T-helper 1 cell treated with Interleukin-12 subunit alpha and Interleukin-12 subunit beta and Interleukin-4 antibody, amounts not matched to agents 30 μg/mL and 1 μg/mL, for 36 hours (primary cell): Measurements from ENCODE around the gene FNIP1.
"Not testable (repeated sequence)": the region's sequence is repeated elsewhere in the genome, so short reads cannot be mapped to it uniquely, and the experiment has no call there.

Experiments used
- H3K27ac Mint-ChIP-seq: one replicate; pipeline ENCODE4 v1.8.0; 2021; ENCODE audit warnings: mild to moderate bottlenecking, mixed read lengths
- H3K27me3 Mint-ChIP-seq: one replicate; pipeline ENCODE4 v1.8.0; 2021; ENCODE audit warnings: low read depth, mixed read lengths
- H3K36me3 Mint-ChIP-seq: one replicate; pipeline ENCODE4 v1.8.0; 2021; ENCODE audit warnings: low read depth, mixed read lengths
- H3K4me1 Mint-ChIP-seq: one replicate; pipeline ENCODE4 v1.8.0; 2021; ENCODE audit warnings: low read depth, mixed read lengths
- H3K4me3 Mint-ChIP-seq: one replicate; pipeline ENCODE4 v1.8.0; 2021; ENCODE audit warnings: mild to moderate bottlenecking, moderate library complexity, mixed read lengths
- H3K9me3 Mint-ChIP-seq: one replicate; pipeline ENCODE4 v1.8.0; 2021; ENCODE audit warnings: mixed read lengths

FNIP1 gene

GRCh38 chr5:131749723-131750470 lies 46.9 kb downstream of the FNIP1 start:
- no peak overlapping the region for H3K4me3 Mint-ChIP-seq
- H3K27ac Mint-ChIP-seq, result no peak overlapping the region
- no peaks in the 10 kb centered on the region for H3K27me3 Mint-ChIP-seq
- H3K36me3 Mint-ChIP-seq, result peaks cover 20% of the 10 kb centered on the region
- H3K4me1 Mint-ChIP-seq, result peaks cover 33% of the 10 kb centered on the region
- H3K9me3 Mint-ChIP-seq, result peaks cover 6% of the 10 kb centered on the region

- Mint-ChIP-seq H3K27ac (no peak overlapping the region), H3K4me1 (peaks cover 30% of the 10 kb centered on the region)
Observed at GRCh38 chr5:131749138-131749537, 47.7 kb downstream of the FNIP1 start.

DNA sequence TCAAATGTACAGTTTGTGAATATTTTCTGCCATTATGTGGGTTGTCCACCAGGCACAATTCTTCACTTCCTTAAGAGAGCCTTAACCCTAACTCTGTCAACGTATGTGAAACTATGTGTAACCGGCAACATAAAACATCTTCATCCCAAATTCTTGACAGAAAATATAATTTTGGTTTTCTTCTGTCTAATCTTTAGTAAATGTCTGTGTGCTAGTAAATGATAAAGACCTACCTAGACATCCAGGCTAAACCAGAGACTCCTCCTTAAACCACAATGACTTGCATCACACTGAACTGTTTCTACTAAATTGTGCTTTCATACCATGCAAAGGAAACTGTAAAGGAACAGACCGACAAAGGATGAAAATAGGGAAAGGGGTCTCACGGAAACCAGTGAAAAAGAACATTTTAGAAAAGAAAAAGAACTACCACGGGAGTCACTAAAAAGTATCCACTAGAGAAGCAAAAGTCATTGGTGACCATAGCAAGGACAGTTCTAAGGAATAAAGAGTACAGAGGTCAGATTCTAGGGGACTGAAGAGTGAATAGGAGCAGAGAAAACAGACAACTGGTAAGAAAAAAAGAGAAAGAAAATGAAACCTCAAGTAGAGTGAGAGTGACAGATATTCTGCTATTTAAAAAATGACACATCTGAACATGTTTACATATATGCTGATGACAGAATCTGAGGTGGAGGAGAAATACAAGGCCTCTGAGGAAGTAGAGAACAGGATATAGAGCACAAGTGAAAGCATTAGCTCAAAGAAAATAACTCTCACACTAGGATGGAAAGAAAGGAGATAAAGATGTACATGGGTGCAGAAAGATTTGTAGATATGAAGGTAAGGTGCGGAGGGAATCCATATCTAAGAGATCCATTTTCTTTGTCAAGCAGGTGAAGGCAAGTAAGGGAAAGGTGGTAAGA lies 49.4 kb downstream of the FNIP1 start:
- peaks cover 34% of the 10 kb centered on the region for H3K36me3 Mint-ChIP-seq
- no peaks in the 10 kb centered on the region for H3K27me3 Mint-ChIP-seq

More at GRCh38 chr5:131749138-131749537, 47.7 kb downstream of the FNIP1 start:
- no peak overlapping the region for H3K4me3 Mint-ChIP-seq
- peaks cover 6% of the 10 kb centered on the region for H3K9me3 Mint-ChIP-seq
- no peaks in the 10 kb centered on the region for H3K27me3 Mint-ChIP-seq
- H3K36me3 Mint-ChIP-seq, result peaks cover 24% of the 10 kb centered on the region

DNA sequence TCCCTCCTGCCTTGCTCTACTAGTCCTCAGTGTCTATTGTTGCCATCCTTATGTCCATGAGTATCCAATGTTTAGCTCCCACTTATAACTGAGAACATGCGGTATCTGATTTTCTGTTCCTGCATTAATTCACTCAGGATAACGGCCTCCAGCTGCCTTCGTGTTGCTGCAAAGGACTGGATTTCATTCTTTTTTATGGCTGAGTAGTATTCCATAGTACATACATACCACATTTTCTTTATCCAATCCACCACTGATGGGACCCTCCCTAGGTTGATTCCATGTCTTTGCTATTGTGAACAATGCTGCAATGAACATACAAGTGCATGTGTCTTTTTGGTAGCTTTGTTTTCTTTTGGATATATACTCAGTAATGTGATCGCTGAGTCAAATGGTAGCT lies 50.4 kb downstream of the FNIP1 start:
- Mint-ChIP-seq H3K27me3 (no peaks in the 10 kb centered on the region), H3K9me3 (peaks cover 6% of the 10 kb centered on the region), H3K36me3 (peaks cover 33% of the 10 kb centered on the region), H3K4me1 (peaks cover 30% of the 10 kb centered on the region), H3K4me3 (no peak overlapping the region), H3K27ac (no peak overlapping the region)

More for the DNA sequence above, 49.4 kb downstream of the FNIP1 start:
- Mint-ChIP-seq H3K4me3 (peak overlapping the region; percentile 55), H3K9me3 (peaks cover 6% of the 10 kb centered on the region), H3K4me1 (peaks cover 30% of the 10 kb centered on the region), H3K27ac (peak overlapping the region; percentile 84)

GRCh38 chr5:131745703-131746102 lies 51.1 kb downstream of the FNIP1 start:
- Mint-ChIP-seq H3K27me3 (no peaks in the 10 kb centered on the region), H3K9me3 (peaks cover 6% of the 10 kb centered on the region), H3K4me3 (no peak overlapping the region), H3K36me3 (peaks cover 31% of the 10 kb centered on the region), H3K4me1 (peaks cover 30% of the 10 kb centered on the region), H3K27ac (no peak overlapping the region)

DNA sequence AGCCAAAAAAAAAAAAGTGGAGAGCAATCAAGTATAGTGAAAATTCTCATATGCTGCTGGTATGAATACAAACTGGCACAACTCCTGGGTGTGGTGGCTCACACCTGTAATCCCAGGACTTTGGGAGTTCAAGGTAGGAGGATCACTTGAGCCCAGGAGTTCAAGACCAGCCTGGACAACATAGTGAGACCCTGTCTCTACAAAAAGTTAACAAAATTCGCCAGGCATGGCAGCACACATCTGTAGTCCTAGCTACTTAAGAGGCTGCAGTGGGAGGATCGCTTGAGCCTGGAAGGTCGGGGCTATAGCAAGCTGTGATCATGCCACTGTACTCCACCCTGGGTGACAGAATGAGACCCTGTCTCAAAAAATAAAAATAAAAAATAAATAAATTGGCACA lies 51.7 kb downstream of the FNIP1 start:
- Mint-ChIP-seq H3K27ac (no peak overlapping the region), H3K27me3 (no peaks in the 10 kb centered on the region), H3K4me1 (peaks cover 30% of the 10 kb centered on the region), H3K9me3 (peaks cover 6% of the 10 kb centered on the region), H3K4me3 (no peak overlapping the region), H3K36me3 (peaks cover 35% of the 10 kb centered on the region)

- H3K36me3 Mint-ChIP-seq, result peaks cover 36% of the 10 kb centered on the region
- H3K27ac Mint-ChIP-seq, result no peak overlapping the region
- no peaks in the 10 kb centered on the region for H3K9me3 Mint-ChIP-seq
- H3K4me3 Mint-ChIP-seq, result no peak overlapping the region
- H3K27me3 Mint-ChIP-seq, result no peaks in the 10 kb centered on the region
- H3K4me1 Mint-ChIP-seq, result peaks cover 3% of the 10 kb centered on the region
Observed at GRCh38 chr5:131740477-131740876, 56.3 kb downstream of the FNIP1 start.

- peaks cover 9% of the 10 kb centered on the region for H3K9me3 Mint-ChIP-seq
- peaks cover 36% of the 10 kb centered on the region for H3K36me3 Mint-ChIP-seq
- H3K27me3 Mint-ChIP-seq, result no peaks in the 10 kb centered on the region
- no peak overlapping the region for H3K27ac Mint-ChIP-seq
- H3K4me1 Mint-ChIP-seq, result no peaks in the 10 kb centered on the region
- no peak overlapping the region for H3K4me3 Mint-ChIP-seq
Observed at GRCh38 chr5:131735393-131735792, 61.4 kb downstream of the FNIP1 start.

DNA sequence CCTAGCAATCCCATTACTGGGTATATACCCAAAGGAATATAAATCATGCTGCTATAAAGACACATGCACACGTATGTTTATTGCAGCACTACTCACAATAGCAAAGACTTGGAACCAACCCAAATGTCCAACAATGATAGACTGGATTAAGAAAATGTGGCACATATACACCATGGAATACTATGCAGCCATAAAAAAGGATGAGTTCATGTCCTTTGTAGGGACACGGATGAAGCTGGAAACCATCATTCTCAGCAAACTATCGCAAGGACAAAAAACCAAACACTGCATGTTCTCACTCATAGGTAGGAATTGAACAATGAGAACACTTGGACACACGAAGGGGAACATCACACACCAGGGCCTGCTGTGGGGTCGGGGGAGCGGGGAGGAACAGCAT lies 61.9 kb downstream of the FNIP1 start:
- not testable (repeated sequence) for H3K27ac Mint-ChIP-seq, H3K4me3 Mint-ChIP-seq, H3K4me1 Mint-ChIP-seq, H3K9me3 Mint-ChIP-seq, H3K27me3 Mint-ChIP-seq
- H3K36me3 Mint-ChIP-seq, result peaks cover 34% of the 10 kb centered on the region

GRCh38 chr5:131729292-131729691 lies 67.5 kb downstream of the FNIP1 start:
- not testable (repeated sequence) for H3K27ac Mint-ChIP-seq, H3K27me3 Mint-ChIP-seq, H3K4me1 Mint-ChIP-seq, H3K4me3 Mint-ChIP-seq
- H3K36me3 Mint-ChIP-seq, result peaks cover 60% of the 10 kb centered on the region
- peaks cover 40% of the 10 kb centered on the region for H3K9me3 Mint-ChIP-seq

DNA sequence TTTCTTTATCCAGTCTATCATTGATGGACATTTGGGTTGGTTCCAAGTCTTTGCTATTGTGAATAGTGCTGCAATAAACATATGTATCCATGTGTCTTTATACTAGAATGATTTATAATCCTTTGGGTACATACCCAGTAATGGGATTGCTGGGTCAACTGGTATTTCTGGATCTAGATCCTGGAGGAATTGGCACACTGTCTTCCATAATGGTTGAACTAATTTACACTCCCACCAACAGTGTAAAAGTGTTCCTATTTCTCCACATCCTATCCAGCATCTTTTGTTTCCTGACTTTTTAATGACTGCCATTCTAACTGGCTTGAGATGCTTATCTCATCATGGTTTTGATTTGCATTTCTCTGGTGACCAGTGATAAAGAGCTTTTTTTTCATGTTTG lies 72.7 kb downstream of the FNIP1 start:
- H3K4me1 Mint-ChIP-seq, H3K27me3 Mint-ChIP-seq, H3K4me3 Mint-ChIP-seq, H3K27ac Mint-ChIP-seq: not testable (repeated sequence)
- Mint-ChIP-seq H3K36me3 (peaks cover 49% of the 10 kb centered on the region), H3K9me3 (peaks cover 37% of the 10 kb centered on the region)

GRCh38 chr5:131720714-131721113 lies 76.1 kb downstream of the FNIP1 start:
- Mint-ChIP-seq H3K36me3 (peaks cover 35% of the 10 kb centered on the region), H3K4me1 (peaks cover 5% of the 10 kb centered on the region), H3K4me3 (no peak overlapping the region), H3K9me3 (peaks cover 11% of the 10 kb centered on the region), H3K27me3 (no peaks in the 10 kb centered on the region), H3K27ac (no peak overlapping the region)

DNA sequence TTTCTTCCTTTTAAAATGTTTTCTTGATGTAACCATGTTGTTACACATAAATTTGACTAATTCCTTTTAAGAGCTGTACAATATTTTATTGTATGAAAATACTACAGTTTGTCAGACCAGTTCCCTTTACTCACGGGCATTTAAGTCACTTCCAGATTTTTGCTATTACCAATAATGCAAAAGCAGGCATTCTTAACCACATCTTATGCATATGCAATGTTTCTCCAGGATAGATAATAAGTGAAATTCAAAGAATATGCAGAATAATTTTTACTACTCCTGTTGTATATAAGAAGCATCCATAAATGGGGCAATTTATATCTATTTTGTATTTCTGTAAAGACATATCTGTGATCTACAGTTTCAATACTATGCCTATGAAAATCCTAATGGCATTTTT lies 77.3 kb downstream of the FNIP1 start:
- Mint-ChIP-seq H3K36me3 (peaks cover 31% of the 10 kb centered on the region), H3K9me3 (peaks cover 5% of the 10 kb centered on the region), H3K27ac (no peak overlapping the region), H3K4me3 (no peak overlapping the region), H3K4me1 (peaks cover 5% of the 10 kb centered on the region), H3K27me3 (no peaks in the 10 kb centered on the region)

DNA sequence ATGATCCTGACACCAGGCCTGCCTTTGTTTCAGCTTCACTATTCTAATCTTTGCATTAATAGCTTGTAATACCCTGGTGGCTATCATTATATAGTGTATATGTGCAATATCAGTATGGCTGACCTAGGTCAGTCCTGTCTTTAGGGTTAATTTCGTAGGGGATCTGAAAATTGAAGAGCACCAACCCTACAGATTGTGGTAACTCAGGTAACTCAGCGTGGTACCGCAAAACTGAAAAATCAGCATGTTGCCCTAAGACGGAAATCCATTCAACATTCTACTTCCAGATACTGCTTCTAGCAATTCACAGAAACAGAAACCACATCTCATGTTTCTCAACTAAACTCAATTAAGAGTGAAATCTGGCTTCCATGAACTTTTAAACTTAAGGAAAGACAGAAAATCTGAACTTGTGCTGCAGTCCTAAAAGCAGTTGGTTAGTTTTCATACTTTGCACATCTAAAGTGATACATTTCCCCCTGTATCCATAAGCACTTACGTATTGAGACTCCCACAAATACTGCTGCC lies 78.3 kb downstream of the FNIP1 start:
- H3K27me3 Mint-ChIP-seq, result no peaks in the 10 kb centered on the region
- peaks cover 33% of the 10 kb centered on the region for H3K36me3 Mint-ChIP-seq
- H3K4me3 Mint-ChIP-seq, result no peak overlapping the region
- peaks cover 5% of the 10 kb centered on the region for H3K4me1 Mint-ChIP-seq
- no peak overlapping the region for H3K27ac Mint-ChIP-seq
- peaks cover 5% of the 10 kb centered on the region for H3K9me3 Mint-ChIP-seq

DNA sequence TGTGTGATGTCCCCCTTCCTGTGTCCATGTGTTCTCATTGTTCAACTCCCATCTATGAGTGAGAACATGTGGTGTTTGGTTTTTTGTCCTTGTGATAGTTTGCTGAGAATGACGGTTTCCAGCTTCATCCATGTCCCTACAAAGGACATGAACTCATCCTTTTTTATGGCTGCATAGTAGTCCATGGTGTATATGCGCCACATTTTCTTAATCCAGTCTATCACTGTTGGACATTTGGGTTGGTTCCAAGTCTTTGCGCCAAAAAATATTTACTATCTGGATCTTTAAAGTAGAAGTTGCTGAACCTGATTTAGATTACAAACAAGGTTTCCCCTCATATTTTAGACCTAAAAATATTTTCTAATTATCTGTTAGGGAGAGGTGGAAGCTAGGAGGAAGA lies 79.7 kb downstream of the FNIP1 start:
- H3K9me3 Mint-ChIP-seq, H3K4me3 Mint-ChIP-seq, H3K27ac Mint-ChIP-seq, H3K4me1 Mint-ChIP-seq, H3K27me3 Mint-ChIP-seq: not testable (repeated sequence)
- peaks cover 36% of the 10 kb centered on the region for H3K36me3 Mint-ChIP-seq
